Ureter (tissue), 1 donor: Measurements from ENCODE around the gene LRRC56. TPM values are rescaled to one million over a fixed set of nuclear protein-coding genes. Genes with fewer than 3 reads are reported as not detected.

Experiments used
- DNase-seq: peaks from one replicate; pipeline ENCODE4 v3.0.0-alpha.2; 2020; ENCODE audit warnings: low spot score
- total RNA-seq: library from RNA; stranded (reverse); gene quantifications from one replicate; pipeline ENCODE4 v1.2.4, GENCODE V29; 2023
- donor health status: DM: yes; HTN: yes; CAD: no.

Gene LRRC56
- total RNA-seq, 1 donor from 2014 or later = 3.4 TPM

DNA sequence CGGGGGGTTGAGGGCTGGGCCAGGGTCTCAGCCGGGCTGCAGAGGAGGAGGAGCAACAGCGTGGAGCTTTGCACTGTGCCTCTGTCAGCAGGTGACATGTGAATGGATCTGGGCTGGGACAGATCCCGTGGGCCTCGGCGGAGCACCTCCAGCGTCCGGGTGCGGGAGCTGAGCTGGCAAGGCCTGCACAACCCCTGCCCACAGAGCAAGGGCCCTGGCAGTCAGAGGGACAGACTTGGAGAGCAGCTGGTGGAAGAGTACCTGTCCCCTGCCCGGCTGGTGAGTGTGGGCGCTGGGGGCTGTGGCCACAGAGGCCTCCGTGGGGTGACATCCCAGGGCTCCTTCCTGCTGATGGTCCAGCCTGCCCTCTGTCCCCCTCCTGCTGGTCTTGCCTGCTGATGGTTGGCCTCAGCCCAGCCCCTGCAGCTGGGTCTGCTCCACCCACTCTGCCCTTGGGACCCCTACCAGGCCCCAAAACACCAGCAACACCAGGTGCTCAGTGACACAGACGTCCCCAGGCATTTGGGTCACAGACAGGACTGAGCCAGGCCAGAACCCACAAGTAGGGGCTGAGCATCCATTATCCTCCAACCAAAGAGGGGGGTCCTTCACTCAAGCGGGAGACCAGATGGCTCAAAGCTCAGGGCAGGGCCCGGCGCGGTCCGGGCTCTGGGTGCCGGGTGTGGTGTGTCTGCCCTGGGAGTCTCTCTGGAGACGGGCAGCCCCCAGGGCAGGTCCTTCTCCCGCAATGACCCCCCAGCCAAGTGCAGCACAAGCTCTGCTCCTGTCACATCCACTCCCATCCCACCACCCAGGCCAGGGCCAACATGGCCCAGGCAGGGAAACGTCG, 3.5 kb downstream of the LRRC56 start:
- DNase-seq = peak; percentile 40

DNA sequence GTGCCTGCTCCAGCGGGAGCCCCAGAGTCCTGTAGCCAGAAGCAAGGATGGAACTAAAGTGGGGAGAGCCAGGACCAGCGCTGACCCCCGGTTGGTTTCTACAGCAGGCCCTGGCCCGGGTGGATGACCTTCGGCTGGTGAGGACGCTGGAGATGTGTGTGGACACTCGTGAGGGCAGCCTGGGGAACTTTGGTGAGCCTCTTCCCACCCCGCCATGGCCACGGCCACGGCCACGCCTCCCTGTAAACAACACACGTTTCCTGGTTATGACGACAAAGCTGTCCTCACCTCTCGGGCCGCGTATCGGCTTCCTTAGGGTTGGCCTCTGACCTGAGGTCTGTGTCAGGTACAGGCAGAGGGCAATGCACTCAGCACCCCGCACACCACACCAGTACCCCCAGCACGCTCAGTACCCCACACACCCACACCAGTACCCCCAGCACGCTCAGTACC, 4.1 kb downstream of the LRRC56 start:
- DNase-seq = peak; percentile 43

DNA sequence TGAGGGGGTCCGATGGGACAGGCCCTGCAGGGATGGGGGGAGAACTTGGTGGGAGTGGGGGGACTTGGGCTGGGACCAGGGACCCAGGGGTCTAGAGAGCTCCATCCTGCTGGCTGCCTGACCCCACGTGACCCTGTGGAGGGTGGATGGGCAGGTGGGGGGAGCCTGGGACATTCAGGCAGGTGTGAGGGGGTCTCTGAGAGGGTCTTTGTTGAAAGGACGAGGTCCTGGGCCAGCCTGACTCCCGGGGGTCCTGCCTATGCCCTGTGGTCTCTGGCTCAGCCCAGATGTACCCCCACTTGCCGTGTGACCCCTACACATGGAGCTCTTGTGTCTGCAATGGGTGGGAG, 7.5 kb downstream of the LRRC56 start:
- no peak for DNase-seq

DNA sequence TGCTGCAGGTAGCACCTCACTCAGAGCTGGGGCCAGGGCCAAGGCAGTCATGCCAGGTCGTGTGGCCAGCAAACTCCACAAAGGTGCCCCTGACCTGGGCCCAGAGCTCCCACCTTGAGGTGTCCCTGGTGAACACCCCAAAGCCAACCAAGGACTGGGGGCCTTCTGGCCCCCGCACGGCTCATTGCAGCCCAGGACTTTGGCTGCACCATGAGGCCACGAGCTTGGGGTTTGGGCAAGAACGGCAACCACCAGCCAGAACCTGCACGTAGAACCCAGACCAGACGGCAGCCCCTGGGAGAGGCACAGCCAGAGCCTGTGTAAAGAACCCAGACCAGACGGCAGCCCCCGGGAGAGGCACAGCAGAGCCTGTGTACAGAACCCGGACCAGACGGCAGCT, 7.8 kb downstream of the LRRC56 start:
- no peak for DNase-seq

DNA sequence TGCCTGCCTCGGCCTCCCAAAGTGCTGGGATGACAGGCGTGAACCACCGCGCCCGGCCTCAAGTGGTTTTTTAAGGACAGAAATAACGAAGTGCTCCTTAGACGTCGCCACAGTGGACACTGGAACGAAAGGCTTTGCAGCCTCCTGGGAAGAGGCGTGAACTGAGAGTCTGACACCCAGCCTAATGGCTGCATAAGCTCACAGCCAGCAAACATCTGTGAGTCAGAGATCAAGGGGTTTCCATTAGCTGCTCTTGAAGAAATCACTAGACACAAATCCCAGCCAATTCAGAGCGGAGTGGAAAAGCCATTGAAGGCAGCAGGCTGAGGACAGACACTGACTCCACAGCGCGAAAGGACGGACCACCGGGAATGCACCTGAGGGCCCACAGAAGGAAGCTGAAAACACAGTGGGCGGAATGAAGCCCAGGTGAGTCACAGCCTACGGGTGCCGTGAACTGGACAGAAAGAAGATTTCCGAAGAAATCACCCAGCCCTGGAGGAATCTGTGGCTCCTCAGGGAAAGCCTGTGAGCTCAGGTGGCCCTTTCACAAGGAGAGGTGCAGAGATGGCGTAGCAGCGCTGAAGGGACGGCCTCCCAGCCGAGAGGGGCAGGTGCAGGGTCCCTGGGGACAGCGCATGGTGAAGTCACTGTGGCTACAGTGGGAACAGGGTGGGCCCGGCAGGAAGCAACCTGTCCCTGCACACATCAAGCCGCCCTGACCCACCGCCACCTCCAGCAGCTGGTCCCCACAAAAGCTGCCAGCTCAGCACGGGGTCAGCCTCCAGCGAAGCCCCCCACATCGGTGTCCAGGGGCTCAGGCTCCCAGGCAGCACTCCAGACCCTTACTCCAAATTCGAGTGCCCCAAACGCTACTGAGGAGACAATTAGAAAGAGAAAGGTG, 11.6 kb downstream of the LRRC56 start:
- DNase-seq = no peak

DNA sequence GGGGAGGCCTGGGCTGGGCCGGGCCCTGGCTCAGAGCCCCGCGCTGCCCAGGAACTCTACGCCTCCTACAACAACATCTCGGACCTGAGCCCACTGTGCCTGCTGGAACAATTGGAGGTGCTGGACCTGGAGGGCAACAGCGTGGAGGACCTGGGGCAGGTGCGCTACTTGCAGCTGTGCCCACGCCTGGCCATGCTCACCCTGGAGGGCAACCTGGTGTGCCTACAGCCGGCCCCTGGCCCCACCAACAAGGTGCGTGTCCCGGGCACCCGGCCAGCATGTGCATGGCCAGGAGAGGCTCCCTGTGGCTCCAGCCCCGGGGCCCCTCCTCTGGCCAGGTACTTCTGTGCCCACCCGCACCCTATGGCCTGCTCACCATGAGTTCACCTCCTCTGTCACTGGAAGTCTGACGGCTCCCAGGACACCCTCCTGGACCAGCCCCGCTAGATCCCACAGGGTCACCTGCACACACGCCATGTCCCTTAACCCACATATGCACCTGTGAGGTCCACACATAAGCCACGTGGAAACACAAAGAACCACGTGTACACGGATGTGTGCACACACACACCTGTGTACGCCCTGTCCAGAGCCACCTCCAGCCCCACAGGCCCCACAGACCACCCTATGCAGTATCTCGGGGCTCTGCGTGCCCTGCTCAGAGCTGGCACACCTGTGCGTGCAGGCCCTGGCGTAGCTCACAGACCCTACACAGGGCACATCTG, 12.9 kb downstream of the LRRC56 start:
- no peak for DNase-seq

DNA sequence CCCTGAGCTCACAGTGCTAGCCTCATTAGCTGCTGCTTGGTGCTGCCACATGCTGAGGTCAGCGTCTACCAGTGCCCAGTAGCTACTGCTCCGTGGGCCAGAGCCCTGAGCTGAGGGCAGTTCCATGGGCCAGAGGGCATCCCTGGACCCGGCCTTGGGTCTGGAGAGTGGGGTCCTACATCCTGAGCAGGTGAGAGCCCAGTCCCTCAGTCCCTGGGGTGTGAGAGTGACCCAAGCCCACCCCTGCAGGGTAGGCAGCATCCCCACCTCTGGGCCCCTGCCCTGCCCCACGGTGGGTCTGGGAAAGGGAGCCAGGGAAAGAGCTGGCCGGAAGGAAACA, 13.4 kb downstream of the LRRC56 start:
- DNase-seq = no peak

DNA sequence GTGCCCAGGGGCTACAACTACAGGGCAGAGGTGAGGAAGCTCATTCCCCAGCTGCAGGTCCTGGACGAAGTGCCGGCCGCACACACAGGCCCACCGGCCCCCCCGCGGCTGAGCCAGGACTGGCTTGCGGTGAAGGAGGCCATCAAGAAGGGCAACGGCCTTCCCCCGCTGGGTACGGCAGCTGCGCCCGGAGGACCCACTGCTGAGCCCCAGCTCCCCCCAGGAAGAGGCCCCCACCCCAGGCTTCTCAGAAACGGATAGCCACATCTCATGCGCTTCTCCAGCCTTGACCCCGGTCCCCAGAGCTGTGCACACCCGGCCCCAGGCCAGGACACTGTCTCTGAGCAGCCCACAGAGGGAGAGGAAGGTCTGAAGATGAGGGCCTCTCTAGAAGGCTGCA, 13.8 kb downstream of the LRRC56 start:
- no peak for DNase-seq

DNA sequence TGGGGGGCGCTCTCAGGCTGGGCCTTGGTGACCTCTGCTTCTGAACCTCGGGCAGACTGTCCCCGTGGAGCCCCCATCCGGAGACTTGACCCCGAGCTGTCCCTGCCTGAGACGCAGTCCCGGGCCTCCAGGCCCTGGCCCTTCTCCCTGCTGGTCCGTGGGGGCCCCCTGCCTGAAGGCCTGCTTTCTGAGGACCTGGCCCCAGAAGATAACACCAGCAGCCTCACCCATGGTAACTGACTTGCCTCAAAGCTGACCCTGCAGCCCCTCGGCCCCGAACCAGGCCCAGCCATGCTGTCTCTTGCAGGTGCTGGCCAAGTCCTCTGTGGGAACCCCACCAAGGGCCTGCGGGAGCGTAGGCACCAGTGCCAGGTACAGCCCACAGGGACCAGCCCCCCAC, 14.3 kb downstream of the LRRC56 start:
- no peak for DNase-seq

DNA sequence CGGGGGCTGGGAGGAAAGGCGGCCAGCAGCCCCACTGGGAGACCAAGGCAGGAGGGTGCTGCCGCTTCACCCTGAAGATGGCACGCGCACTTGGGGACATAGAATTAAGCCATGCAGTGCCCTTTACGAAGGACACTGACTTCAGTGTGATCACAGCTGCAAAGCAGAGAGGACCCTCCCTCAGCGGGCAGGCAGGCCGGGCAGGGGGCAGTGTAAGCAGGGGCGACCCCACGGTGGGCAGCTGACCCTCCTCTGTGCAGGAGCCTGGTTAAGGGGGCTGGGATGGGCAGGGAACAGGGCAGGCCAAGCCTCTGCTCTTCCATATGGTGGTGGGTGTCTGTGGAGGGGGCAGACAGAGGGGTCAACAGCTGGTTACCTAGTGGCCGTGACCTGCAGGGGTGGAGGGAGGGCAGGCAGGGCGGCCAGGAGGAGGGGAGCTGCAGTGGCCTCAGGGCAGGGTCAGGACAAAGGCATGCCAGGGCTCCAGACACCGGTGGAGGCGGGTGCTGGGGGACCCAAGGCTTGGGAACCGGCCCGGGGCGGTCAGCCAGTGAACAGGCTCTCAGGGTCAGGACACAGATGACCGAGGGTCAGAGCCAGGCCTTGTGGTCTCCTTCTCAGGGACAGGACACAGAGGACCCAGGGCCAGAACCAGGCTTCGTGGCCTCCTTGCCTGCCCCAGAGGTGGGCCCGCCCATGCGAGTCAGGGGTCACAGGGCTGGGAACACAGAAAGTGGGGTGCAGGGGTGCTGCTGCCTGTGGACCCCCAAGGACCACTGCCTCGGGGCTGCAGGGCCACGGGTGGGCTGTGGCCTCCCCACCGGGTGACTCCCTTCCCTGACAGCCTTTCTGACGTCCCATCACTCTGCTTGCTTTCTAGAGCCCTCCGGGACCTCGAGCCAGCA, 16.0 kb downstream of the LRRC56 start:
- DNase-seq = no peak

DNA sequence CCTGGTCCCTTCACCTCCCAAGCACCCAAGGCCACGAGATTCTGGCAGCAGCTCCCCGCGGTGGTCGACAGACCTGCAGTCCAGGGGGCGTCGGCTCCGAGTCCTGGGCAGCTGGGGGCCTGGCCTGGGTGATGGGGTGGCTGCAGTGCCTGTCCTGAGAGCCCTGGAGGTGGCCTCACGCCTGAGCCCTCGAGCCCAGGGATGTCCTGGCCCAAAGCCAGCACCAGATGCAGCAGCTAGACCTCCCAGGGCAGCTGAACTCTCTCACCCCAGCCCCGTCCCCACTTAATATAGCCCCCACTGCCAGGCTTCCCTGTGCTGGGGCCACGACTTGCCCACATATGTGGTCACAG, 16.6 kb downstream of the LRRC56 start:
- no peak for DNase-seq

DNA sequence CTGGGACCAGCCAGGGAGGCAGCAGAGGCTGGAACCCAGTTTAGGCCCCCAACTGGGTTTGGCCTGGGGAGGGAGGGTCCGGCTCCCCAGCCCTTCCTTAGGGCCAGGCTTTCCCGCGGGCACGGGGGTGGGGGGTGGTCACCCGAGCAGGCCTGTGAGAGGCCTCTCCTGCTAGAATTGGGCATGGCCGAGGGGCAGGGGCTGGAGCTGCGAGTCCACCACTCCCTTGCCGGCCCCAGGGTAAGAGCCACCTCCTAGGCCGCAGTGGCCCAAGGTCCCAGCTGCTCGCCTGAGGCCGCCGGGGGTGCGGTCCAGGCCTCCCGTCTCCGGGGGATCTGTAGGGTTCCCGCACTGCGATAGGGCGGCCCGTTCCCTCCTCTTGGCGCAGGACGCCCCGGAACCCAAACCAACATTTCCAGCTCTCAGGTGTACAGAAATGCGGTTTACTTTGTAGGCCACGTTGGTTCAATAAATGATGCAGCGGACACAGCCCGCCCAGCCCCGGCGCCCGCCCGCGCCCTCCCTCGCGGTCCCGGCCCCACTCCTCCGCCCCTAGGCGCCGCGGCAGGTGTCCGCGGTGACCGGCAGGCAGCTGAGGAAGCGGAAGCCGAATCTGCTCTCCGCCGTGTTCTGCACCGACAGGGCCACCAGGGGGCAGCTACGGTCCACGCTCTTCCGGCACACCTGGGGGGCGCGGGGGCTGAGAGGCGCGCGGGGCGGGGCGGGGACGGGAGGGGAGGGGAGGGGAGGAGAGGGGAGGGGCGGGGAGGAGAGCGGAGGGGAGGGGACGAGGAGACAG, 17.3 kb downstream of the LRRC56 start:
- DNase-seq = no peak

DNA sequence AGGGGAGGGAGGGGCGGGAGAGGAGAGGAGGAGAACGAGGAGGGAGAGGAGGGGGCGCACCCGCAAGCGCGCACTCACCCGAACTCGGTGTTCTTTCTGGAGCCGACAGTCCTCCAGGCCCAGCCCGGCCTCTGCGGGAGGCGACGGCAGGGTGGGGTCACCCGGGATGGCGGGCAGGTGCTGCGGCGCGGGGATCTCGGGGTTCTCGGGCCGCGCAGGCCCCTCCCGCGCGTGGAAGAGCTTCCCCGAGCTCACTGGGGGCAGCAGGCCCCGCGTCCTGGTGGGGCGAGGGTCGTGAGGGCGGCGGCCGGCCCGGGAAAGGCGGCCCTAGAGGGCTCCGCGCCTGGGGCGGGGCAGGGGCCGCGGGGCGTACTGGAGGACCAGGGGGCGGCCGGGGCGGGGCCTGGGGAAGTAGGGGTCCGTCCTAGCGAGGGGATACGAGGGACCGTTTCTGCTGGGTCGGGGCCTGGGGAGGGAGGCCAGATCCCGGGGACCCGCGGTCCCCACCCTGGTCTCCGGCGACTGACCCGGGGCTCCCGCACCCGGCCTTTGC, 18.0 kb downstream of the LRRC56 start:
- DNase-seq = no peak

DNA sequence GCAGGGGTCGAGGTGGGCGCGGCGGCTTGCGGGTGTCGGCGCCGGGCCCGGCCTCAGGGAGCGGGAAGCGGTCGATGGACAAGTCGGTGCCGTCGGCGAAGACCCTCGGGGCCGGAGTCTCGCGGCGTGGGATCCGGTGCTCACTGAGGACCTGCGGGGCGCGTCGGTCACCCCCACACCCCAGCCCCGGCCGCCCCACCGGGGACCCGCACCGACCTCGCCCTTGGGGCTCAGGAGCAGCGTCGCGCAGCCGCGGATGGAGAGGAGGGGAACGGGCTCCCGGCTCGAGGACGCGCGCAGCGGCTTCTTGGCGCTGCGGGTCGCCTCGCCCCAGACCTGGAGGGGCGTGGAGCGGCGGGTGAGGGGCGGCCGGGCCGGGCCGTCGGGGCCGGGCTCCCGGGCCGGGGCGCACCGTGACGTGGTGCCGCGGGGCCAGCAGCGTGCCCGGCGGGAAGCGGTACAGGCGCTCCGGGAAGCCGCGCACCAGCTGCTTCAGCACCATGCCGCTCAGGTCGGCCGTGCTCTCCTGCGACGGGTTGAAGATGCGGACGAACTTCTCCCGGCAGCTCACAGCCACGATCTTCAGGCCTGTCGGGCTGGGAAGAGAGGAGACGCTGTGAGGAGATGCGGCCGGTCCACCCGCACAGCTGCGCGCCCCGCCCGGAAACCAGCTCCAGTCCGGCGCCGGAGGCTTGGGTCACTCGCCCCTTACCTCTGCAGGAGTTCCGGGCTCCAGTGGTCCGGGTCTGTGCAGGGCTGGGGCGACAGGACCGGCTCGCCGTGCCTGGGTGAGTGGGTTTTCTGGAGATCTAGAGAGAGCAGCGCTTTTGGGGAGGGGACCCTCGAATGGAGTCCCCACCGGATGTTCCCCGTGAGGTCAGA, 18.7 kb downstream of the LRRC56 start:
- no peak for DNase-seq

DNA sequence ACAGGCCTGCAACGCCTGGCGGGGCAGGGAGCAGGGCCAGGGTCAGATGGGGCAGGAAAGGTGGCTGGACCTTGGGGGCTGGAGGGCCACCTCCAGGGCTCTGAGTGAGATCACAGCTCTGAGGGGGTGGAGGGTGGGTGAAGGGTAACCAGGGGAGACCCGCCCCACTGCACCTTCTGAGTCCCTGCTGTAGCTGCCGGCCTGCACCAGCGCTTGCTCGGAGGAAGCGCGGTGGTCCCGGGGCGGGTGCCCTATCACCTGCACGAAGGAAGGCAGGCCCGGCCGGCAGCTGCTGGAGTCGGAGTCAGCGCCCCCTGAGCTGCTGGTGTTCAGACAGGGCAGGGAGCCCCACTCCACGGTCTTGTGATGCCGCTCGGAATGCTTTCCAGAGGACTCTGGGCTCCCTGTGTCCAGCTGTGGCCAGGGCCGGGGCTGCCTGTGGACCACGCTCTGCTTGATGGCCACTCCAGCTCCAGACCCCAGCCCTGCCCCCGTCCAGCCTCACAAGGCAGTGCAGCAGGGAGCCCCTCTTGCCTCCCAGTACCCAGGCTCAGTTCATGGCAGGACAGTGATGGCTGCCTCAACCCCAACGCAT, 19.4 kb downstream of the LRRC56 start:
- DNase-seq = no peak

DNA sequence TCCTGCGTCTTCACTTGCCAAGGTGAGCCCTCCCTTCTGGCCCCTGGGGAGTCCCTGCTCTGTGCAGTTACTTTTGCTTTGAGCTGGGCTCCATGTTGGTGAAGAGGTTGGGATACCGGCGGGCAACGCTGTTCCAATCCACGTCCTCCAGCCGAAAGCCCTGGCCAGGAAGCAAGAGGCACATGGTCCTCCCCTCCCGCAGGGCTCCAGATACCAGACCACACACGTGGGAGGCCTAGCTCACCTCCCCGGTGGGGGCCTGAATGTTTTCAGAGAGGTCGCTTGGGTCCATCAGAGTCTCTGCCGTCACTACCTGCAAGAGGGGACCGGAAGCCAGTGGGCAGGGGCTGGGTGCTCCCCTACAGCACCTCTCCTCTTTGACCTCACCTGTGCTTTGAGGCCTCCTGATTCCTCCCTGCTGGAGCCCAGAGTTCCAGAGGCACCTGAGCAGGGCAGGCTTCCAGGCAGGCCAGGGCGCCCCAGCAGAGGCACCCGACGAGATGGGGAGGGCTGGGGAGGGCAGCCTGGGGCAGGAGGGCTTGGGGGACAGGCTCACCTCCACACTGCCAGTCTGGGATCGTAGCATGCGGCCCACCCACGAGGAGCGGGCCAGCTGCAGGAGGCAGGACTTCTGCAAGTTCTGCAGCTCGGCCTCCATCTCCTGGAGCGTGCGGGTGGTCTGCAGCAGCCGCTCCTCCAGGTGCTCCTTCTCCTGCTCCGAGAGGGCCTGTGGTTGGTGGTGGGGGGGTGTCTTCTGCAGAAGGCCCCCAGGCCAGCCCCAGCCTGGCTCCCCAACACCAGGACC, 20.2 kb downstream of the LRRC56 start:
- DNase-seq = no peak

DNA sequence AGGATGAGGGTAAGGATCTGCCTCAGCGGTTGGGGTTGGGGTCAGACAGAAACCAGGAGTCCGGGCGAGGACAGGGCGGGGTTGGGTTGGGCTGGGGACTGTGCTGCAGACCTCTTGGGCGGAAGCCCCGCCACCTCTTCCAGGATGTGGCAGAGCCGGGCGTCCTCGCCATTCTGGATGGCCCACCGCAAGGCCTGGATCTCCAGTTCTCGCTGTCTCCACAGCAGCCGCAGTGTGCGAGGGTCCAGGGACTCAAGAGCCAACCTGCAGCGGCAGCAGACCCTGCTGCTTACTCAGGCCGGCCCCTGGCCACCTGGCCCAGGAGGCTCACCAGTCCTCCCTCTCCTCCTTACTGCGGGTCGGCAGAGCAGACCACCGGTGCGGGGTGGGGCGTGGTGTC, 21.2 kb downstream of the LRRC56 start:
- DNase-seq = no peak

DNA sequence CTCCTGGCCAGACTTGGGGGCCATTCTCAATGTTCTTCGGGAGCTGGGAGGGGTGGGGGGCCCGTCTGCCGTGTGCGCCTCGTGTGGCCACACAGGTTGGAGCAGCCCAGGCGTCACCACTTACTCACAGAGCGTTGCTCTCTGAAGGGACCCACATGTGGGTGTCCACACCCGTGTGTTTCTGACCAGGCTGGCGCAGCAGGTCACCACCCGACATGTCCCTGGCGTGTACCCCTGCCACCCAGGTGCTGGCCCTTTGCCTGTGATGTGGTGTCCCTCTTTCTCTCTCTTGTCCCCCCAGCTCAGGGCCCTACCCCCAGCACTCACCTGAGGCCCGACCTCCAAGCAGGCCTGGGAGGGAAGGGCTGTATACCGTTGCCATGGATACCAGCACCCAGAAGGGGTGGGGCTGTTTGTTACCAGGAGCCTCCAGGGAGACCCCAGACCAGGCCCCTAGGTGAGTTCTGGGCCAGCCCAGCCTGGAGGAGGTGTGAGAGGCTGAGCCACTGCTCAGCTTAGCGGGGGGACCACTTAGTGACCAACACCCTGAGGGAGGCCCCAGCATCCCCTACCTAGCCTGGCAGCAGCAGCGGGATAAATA, 21.8 kb downstream of the LRRC56 start:
- no peak for DNase-seq
